Fibroblast of the aortic adventitia (primary cell): Measurements from ENCODE around the gene SAMD4A. TPM values are rescaled to one million over a fixed set of nuclear protein-coding genes. Genes with fewer than 3 reads are reported as not detected.

Experiments used
- DNase-seq: peaks from one replicate; pipeline ENCODE4 v3.0.0-alpha.2; 2010; ENCODE audit warnings: low read depth
- H3K4me3 ChIP-seq: 2 replicates; pipeline ENCODE4 v1.5.1; 2011; ENCODE audit warnings: low read depth, mild to moderate bottlenecking, control low read depth, low read length, moderate library complexity
- CTCF ChIP-seq: IDR thresholded peaks from 2 replicates; pipeline ENCODE4 v1.5.1; 2011; ENCODE audit warnings: mild to moderate bottlenecking, low read length, control low read depth, inconsistent platforms; ENCODE audit not compliant: insufficient read depth
- total RNA-seq: library from RNA; depleted of rRNA; stranded (reverse); fragments of >200 nt; gene quantifications from 2 replicates; pipeline ENCODE4 v1.2.3, GENCODE V29; 2012; ENCODE audit warnings: low replicate concordance

SAMD4A gene
- total RNA-seq, 1 donor = 20.1 TPM

- H3K4me3 ChIP-seq = no peak overlapping the region
- no peak for TF ChIP-seq CTCF
- no peak for DNase-seq
Observed at GRCh38 chr14:54660604-54661111, 93.7 kb downstream of the SAMD4A start.

GRCh38 chr14:54662491-54663133, 95.7 kb downstream of the SAMD4A start:
- no peak overlapping the region for H3K4me3 ChIP-seq
- no peak for TF ChIP-seq CTCF
- no peak for DNase-seq

- no peak overlapping the region for H3K4me3 ChIP-seq
- DNase-seq = no peak
- no peak for TF ChIP-seq CTCF
Observed at GRCh38 chr14:54664961-54665360, 98.0 kb downstream of the SAMD4A start.

GRCh38 chr14:54665946-54666345, 99.0 kb downstream of the SAMD4A start:
- no peak overlapping the region for H3K4me3 ChIP-seq
- TF ChIP-seq CTCF = no peak
- no peak for DNase-seq

- no peak overlapping the region for H3K4me3 ChIP-seq
- no peak for TF ChIP-seq CTCF
Observed at GRCh38 chr14:54667026-54667744, 100.3 kb downstream of the SAMD4A start.

GRCh38 chr14:54667764-54668163, 100.8 kb downstream of the SAMD4A start:
- H3K4me3 ChIP-seq = no peak overlapping the region
- no peak for DNase-seq
- TF ChIP-seq CTCF = no peak

More at GRCh38 chr14:54667026-54667744, 100.3 kb downstream of the SAMD4A start:
- no peak for DNase-seq
